NCI-H1105 (cell line): ENCODE results near the gene SLC24A3.
A peak's percentile ranks its signal among the peaks of the same experiment; 100 is the strongest.

Experiments
- DNase-seq: peaks from one replicate; lab custom pipeline; 2025; lab: John Stamatoyannopoulos, UW

SLC24A3 gene

DNA sequence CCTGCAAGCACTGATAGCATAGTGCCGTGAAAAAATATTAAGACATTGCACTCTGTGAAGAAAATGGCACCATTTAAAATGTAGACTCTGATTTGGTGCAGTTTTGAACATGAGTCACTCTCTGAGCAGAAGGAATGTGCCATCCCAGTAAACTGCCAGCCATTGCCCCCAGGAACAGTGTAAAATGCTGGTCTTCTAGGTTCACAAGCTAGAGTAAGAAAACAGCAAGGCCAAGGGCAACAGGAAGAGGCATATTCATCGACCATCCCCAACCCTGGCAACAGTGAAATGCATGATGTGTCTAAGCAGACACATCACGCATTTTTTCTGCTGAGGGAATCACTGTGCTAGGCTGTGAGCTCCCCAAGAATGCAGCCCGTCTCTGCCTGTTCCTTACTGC lies 382.5 kb downstream of the SLC24A3 start:
- no peak for DNase-seq

DNA sequence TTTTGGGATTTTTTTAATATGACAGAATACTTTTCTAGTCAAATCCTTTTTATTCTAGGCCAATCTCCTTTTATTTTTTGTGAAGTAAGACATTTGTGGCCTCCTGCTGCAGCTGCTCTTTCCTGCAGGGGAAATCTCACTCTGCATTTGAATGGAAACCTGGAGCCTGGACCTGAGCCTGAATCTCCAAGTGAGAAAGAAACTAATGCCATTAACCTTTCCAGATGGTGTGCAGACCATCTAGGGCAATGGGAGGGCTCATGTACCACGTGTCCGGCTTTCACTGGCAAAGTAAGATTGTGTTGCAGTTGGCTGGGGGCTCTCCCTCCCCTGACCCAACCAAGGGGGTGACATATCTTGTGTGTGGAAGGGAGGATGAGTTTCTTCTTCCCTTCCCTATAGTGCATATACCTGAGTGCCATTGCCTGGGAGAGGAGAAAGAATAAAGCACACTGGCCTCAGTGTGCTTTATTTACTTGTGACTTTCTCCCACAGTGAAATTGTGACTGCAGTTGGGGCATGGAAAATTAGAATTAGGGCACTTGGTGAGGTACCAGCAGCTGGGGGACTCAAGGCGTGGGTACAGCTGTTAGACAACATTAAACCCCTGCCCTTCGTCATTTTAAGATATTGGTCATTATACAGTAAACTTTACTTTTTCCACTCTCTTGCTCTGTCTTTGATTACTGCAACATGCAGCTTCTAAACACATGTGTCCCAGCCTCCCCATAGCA lies 385.8 kb downstream of the SLC24A3 start:
- no peak for DNase-seq

DNA sequence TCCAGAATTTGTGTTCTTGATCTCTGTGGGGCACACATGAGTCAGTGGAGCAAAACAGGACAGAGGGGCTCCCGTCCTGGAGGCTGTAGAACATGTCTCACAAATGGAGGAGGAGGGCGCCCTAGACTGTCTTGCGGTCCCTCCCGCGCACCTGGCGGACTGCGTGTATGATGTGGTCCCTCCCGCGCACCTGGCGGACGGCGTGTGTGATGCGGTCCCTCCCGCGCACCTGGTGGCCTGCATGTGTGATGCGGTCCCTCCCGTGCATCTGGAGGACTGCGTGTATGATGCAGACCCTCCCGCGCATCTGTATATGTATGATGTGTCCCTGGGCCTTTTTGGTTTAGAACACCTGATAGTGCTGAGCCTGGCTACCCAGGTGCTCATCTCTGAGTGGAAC lies 386.8 kb downstream of the SLC24A3 start:
- no peak for DNase-seq

DNA sequence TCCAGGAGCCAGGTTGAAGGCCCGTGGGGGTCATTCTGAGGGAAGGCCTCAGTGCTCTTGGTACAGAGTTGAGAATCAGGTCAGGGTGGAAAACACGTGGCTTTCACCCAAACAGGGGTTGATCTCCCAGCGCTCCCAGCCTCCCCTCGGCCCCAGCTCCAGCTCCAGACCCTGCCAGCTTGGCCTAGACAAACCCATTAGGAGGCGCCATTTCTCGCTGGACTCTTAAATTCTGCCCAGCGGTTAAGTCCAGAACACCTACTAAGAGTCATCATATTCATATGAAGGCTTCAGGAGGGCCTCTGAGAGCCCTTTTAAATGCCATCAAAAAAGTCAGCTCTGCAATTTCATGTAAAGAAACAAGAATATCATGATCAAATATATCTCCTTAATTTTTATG lies 387.6 kb downstream of the SLC24A3 start:
- DNase-seq: no peak

DNA sequence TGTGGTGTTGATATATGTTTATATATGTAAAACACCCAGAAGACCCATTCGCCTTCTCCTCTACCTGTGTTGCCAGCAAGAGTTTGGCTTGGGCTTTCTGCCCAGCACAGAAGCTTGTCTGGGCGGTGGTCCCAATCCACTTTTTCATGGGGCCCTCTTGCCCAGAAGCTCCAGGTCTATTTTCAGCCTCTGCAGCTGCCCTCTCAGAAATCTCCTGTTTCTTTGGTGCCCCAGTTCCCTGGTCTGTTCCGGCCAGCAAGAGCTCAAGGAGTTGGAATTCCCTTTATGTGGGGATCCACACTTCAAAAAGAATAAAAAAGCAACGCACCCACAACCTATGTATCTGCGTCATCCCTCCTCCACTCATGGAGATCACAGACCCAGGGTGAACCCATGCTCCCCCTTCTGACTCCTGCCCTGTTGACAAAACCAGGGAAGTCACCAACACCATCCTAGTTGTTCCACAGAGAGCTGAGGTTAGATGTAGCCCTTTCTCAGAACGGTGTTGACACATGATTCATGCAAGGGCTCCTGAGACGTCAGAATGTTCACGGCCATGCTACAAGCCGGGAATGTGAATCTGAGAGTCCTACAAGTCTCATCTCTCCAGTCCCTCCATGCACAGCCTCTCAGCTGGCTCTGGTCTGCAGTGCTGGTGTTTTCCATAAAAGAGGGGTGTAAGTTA lies 388.8 kb downstream of the SLC24A3 start:
- no peak for DNase-seq

DNA sequence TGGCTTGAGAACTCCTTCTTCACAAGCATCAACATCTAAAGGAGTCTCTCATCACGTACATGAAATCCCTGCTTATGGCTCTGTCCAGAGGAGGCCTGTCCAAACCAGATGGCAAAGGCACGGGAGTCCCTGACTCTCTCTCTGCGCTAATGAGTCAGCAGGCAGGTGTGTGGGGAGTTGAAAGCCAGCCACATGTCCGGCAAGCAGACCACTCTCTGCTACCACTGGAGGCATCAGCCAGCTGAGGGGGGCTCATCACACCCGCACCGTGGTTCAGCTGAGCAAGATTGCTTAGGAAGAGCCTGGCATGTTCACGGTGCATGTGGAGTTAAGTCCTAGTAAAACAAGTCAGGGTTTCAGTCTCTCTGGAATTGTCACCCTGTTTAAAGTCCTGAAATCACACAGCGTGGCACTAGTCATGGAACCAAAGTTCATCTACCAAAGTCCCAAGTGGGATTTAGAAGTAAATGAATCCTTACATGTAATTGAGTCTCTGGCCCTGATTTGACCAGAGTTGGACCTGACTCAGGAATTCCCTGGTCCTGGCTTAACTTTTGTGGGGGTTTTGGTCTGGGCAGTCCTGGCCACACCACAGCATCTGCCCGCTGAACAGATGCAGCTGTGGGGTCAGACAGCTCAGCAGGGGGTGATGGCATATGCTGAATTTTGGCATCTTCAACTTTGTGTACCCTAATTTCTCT lies 390.4 kb downstream of the SLC24A3 start:
- no peak for DNase-seq

DNA sequence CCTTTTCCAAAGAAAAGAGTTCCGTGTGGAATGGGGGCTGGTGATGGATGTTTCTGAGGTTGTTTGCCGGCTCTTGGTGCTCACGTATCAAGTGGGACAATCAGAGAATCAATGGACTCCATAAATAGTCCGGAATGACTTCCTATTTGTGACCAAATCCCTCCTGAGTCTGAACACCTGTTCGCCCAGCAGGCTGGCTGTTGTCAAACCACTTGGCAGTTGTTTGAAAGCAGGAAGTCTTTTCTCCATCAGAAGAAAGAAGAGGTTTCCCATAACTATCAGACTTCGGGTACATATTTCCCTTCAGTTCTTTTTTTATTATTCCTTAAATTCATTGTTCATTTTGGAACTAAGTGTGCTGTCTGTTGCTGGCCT lies 390.9 kb downstream of the SLC24A3 start:
- DNase-seq: no peak

DNA sequence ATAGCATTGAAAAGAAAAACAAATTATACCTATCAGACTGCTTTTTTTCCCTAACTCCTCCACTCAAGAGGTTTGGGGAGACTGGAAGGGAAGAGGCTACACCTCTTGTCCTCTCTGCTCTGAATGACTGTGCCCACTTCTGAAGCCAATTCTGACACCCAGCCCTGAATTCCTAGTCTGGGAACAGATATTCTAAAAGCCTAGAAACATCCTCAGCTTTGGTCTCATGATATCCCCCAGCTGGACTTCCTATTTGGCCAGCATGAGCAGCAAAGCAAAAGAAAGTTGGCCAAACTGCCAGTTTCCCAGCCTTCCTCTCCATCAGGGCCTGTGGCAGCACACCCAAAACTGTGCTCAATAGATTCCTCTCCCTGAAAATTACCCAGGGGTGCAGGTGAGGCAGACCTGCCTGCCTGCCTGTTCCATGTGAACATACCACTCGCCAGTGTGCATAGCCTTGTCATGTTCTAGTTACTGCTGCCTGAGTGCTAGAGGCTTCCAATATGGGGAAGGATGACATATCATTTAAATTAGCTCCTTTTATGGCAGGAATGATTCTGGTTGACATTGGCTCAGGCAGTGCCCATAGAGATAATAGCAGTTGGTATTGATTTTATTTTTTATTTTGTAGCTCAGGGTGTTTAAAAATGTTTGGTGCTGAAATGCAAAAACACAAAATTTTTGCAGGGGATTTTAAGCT lies 393.5 kb downstream of the SLC24A3 start:
- DNase-seq: no peak

DNA sequence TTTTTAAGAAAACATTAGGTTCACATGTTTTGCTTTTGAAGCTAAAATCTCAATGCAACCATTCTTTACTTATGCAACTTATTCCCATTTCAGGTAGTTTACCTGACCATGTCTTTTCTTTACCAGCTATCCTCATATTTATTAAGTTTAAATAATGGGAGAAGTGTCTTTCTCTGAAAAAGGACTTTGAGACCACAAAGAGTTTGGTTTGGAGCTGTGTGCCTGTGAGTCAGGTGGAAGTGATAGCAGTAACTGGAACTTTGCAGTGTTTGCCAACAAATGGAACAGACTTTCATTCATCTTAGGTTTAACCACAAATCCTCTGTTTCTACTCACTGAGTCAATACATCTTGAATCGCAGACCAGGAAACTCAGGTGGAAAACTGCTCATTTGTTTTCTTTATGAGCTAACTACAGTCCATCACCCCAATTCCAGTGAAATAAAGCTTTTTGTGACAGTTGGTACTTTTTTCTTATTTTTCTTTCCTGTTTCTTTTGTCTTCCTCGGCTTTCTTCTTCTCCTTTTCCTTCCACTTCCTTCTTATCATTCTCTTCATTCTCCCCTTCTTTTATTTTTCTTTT lies 397.3 kb downstream of the SLC24A3 start:
- DNase-seq: no peak

DNA sequence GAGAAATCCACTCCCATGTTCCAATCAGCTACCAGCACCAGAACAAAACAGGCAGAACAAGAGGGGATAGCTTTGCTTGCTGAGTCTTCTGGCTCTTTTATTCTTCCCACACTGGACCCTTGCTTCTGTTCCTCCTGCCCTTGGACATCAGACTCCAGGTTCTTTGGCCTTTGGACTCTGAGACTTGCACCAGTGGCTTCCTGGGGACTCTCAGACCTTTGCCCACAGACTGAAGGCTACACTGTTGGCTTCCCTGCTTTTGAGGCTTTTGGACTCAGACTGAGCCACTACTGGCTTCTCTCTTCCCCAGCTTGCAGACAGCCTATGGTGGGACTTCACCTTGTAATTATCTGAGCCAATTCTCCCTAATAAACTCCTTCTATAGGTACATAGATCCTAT lies 403.2 kb downstream of the SLC24A3 start:
- no peak for DNase-seq

DNA sequence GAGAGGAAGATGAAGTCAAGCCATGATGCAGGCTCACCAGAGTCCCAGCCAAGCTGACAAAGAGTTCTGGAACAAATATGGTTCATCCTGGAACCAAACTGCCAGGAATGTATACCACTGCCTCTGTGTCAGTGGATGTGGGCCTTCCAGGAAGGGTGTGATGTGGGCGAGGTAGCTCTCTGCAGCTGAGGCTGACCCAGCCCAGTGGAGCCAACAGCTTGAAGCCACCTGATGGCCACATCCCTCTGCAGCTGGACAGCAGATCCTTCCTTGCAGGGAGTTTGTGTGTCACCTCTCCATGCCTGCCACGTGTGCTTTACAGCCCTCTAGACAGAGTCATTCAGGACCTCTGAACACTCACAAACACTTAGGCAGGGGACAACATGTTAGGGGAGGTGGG lies 403.6 kb downstream of the SLC24A3 start:
- DNase-seq: no peak

DNA sequence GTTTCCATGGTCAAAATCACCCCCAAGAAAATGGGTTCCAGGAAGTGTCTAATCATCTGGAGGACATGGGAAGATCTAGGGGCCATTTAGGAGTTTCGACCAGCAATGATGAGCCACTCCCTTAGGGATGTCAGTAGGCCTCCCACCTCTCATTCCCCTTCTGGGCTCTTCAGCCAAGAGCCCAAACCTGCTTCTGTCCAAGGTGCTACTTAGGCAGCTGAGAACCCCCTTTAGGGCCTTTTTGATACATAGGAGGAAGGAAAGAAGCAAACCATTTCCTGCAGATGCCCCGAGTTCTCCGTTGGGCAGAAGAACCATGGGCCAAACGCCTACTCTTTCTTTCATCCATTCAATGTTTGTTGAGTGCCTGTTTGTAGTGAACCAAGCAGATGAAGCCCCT lies 404.2 kb downstream of the SLC24A3 start:
- no peak for DNase-seq

DNA sequence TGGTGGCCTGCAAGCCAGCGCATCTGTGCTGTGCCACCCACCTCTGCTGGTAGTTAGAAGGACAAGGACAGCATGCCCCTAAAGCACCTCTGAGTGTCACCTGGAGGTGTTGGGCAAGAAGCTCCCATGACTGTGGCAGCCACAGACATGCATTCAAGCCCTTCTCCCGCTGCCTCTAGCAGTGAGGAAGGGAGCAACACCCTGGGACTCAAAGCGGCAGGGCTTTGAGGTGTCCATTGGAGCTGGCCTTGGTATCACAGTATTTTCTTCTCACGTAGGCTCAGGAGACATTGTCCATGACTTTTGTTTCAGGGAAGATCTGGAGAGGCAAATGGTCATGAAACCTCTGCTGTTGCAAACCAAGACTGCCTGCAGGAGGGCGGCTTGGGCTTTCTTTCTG lies 404.8 kb downstream of the SLC24A3 start:
- no peak for DNase-seq

DNA sequence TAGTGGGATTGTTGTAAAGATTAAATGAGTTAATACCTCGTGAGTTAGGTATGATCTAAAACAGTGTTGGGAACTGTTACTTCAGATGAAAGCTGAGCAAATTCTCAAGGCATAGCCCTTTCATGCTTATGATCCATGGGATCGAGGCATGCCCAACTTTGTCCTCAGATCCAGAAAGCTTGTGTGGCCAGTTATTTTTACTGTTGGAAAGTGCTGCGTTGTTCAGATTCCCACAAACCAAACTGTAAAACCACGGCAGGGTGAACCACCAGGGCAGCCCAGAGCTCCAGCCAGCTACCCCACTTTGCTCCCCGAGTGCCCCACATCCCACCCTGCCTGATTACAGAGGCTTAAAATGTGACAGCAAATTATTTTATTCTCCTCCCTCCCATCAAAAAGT lies 406.3 kb downstream of the SLC24A3 start:
- DNase-seq: no peak

DNA sequence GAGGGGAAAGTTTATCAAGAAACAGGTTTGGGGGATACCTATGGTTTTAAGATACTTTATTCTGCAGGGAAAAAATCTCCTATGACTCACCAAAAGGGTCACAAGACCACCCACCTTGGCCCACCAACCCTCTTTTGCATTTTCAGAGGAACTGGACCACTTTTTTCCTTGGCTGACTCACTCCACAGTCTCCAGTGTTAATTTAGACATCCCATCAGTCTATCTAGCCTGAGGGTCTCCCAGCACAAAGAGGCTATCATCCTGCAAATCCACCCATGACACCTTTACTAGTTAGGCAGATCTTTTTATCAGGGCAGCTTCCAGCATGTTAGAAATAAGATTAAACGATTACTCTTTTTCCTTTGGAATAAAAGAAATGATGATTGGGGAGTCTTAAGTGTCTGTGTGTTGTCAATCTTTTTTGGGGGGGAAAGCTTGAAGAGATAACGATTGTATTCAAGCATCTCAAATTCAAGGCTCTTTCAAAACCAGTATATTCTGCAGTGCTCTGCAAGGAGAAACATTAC lies 407.5 kb downstream of the SLC24A3 start:
- DNase-seq: no peak

DNA sequence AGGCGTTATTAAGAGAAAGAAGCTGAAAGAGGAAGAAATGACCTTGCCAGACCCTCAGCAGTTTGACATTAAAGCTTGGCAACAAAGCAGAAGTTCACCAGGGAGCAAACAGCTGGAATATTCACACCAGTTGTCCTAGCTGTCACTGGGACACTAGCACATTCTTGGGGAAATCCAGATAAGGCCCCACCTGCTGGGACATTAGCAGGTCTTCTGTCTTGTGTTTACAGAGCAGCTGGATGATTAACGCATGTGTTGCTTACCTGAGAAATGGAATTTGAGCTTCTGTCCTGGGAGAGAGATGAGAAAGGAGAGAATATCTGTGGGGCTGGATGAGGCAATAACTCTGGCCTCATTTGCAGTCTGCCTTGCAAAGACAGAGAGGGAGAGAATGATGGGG lies 408.0 kb downstream of the SLC24A3 start:
- DNase-seq: no peak

DNA sequence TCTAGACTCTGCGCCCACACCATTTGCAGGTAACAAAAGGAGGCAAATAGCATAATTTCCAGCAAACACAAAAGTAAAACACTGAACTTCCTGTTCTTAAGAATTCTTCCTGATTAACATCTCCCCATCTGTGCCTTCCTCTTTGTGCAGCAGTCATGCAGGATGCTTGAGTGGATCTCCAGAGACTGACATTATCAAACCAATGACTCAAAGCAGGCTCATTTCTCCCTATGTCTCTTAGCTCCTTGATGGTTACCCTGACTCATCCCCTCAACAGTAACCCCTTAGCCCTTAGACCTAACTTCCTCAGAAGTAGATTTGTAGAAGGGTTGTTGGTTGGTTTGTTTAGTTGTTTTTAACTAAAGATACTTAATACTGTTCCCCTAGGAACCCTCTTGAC lies 408.6 kb downstream of the SLC24A3 start:
- DNase-seq: no peak

DNA sequence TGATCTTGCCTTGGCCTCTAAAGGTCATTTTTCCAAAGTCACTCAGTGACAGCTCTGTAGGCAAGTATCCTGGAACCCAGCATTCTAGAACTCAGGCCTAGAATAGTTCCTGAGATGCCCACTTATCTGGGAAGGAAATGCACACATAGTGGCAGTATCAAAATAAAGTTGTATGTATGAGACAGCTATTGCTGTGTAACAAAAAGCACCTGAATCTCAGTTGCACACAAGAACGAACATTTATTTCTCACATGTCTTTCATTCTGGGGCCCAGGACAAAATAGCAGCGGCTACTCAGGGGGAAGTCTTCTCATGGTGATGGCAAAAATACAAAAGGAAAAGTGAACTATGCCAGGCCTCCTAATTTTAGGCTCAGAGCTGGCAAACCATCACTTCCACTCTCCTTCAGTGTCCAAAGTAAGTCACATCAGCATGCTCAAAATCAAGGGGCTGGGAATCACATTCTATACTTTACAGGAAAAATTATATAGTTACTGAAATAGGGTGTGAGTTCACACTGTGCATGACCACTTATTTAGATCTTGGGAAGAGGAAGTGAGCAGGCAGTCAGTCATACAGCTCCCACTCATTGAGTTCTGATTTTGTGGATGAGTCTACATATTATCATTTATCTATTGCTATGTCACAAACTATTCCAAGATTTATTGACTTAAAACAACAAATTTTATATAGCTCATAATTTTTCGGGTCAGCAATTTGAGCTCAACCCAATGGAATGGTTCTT lies 412.0 kb downstream of the SLC24A3 start:
- no peak for DNase-seq

DNA sequence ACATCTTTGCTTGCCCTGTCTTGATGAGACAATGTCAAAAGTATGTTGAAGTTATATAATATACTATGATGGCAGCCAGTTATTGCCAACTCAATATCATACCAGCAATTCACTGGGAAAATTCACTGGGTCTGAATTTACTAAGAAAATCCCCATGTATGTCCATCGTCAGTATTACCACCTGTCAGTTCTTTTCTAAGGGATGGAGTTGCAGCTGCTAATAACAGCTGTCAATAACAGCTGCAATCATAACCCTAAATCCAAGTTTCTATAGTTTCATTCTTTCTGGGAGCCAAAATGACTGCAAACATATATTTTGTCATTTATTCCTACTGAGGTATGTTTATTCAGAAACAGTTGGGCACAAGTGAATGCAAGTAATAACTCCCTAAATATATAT lies 413.0 kb downstream of the SLC24A3 start:
- DNase-seq: no peak

DNA sequence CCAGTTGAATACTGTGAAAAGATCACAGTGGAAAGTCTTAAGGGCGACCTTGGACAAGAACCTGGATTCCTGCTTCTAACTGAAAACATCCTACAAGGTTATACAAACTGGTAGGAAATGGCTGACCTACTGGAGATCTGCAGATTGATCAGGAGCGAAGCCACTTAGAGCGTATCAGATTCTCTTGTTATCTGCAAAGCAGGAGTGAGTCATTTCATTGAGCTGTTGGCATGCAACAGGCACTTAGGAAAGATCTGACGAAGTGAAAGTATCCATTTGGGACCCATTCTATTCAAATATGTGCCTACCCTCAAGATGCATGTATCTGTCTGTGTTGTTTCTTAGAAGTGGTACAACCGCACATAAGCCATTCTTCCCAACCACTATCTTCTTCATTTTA lies 414.5 kb downstream of the SLC24A3 start:
- DNase-seq: no peak

DNA sequence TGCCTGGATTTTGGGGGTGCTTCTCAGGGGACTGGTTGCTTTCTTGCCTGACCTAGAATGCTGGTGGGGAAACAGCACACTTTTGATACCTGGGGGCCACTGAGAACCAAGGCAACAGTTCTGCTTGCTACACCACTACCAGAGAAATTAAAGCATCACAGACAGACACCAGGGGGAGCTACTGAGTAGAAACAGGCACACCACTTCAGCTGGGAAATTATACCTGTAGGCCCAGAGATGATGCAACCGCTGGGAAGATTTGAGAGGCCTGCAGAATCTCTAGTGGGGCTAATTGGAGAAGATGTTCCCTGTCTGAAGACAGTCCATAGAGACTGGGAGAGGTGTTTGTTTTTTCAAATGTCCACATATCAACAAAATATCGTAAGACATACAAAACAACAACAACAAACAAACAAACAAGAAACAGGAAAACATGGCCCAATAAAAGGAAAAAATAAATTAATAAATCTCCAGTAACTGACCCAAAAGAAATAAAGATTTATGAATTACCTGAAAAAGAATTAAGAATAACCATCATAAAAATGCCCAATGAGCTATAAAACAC lies 416.2 kb downstream of the SLC24A3 start:
- peak; percentile 72 for DNase-seq
